SK-N-SH treated with all-trans-retinoic acid at 6 μM for 48 hours (cell line): ENCODE measurements around the gene FNDC3A.

Experiments used
- ATAC-seq: fragments of 200-7000 bp; cut with Tn5 transposase; 3 replicates; pipeline ENCODE4 v1.9.1; 2020; ENCODE audit warnings: mild to moderate bottlenecking, moderate library complexity
- ARNTL ChIP-seq: fragments of 450-650 bp; formaldehyde crosslinking; IDR thresholded peaks from 2 replicates; pipeline ENCODE4 v1.5.0; 2020; ENCODE audit warnings: low read depth, mild to moderate bottlenecking, moderate library complexity, borderline replicate concordance
- BACH2 ChIP-seq: fragments of 250-450 bp; sonication (Bioruptor Pico); IDR thresholded peaks from 2 replicates; pipeline ENCODE4 v1.9.0; 2021; ENCODE audit warnings: mild to moderate bottlenecking, borderline replicate concordance
- CSDC2 ChIP-seq: fragments of 250-450 bp; sonication (Bioruptor Pico); IDR thresholded peaks from 2 replicates; pipeline ENCODE4 v1.5.0; 2020; ENCODE audit warnings: mild to moderate bottlenecking, moderate library complexity
- CSRNP3 ChIP-seq: fragments of 250-450 bp; sonication (Bioruptor Pico); IDR thresholded peaks from 2 replicates; pipeline ENCODE4 v1.5.1; 2021; ENCODE audit warnings: mild to moderate bottlenecking, moderate library complexity
- GLIS3 ChIP-seq: fragments of 250-450 bp; sonication (Bioruptor Pico); IDR thresholded peaks from 2 replicates; pipeline ENCODE4 v1.5.0; 2020; ENCODE audit warnings: mild to moderate bottlenecking, moderate library complexity
- ISL1 ChIP-seq: fragments of 250-450 bp; sonication (Bioruptor Pico); IDR thresholded peaks from 2 replicates; pipeline ENCODE4 v2.1.2; 2022; ENCODE audit warnings: mild to moderate bottlenecking, moderate library complexity
- OSR1 ChIP-seq: fragments of 250-450 bp; sonication (Bioruptor Pico); IDR thresholded peaks from 2 replicates; pipeline ENCODE4 v1.8.0; 2022; ENCODE audit warnings: moderate library complexity, mild to moderate bottlenecking, inconsistent platforms
- PATZ1 ChIP-seq: fragments of 250-450 bp; sonication (Bioruptor Pico); IDR thresholded peaks from 2 replicates; pipeline ENCODE4 v1.8.0; 2020; ENCODE audit warnings: mild to moderate bottlenecking, moderate library complexity, borderline replicate concordance
- POU6F1 ChIP-seq: fragments of 250-450 bp; sonication (Bioruptor Pico); IDR thresholded peaks from 2 replicates; pipeline ENCODE4 v1.8.0; 2021; ENCODE audit warnings: low read depth, mild to moderate bottlenecking, moderate library complexity, borderline replicate concordance
- RARB ChIP-seq: fragments of 250-450 bp; sonication (Bioruptor Pico); IDR thresholded peaks from 2 replicates; pipeline ENCODE4 v1.8.0; 2021; ENCODE audit warnings: mild to moderate bottlenecking, moderate library complexity
- SNAI2 ChIP-seq: fragments of 250-450 bp; sonication (Bioruptor Pico); IDR thresholded peaks from 2 replicates; pipeline ENCODE4 v1.5.0; 2020; ENCODE audit warnings: mild to moderate bottlenecking, moderate library complexity
- TCF4 ChIP-seq: fragments of 250-450 bp; sonication (Bioruptor Pico); IDR thresholded peaks from 2 replicates; pipeline ENCODE4 v1.8.0; 2021; ENCODE audit warnings: mild to moderate bottlenecking, moderate library complexity, borderline replicate concordance
- TOX ChIP-seq: fragments of 250-450 bp; sonication (Bioruptor Pico); IDR thresholded peaks from 2 replicates; pipeline ENCODE4 v1.8.0; 2021; ENCODE audit warnings: mild to moderate bottlenecking, moderate library complexity, borderline replicate concordance
- TSHZ2 ChIP-seq: fragments of 250-450 bp; sonication (Bioruptor Pico); IDR thresholded peaks from 2 replicates; pipeline ENCODE4 v1.5.0; 2020; ENCODE audit warnings: mild to moderate bottlenecking, moderate library complexity
- ZC3H10 ChIP-seq: fragments of 250-450 bp; sonication (Bioruptor Pico); IDR thresholded peaks from 2 replicates; pipeline ENCODE4 v1.5.1; 2021; ENCODE audit warnings: mild to moderate bottlenecking, moderate library complexity
- ZFP3 ChIP-seq: fragments of 250-450 bp; sonication (Bioruptor Pico); IDR thresholded peaks from 2 replicates; pipeline ENCODE4 v1.5.0; 2020; ENCODE audit warnings: mild to moderate bottlenecking, moderate library complexity
- ZNF565 ChIP-seq: fragments of 450-650 bp; formaldehyde crosslinking; conservative IDR thresholded peaks from 2 replicates; pipeline ENCODE4 v1.5.0; 2020; ENCODE audit warnings: low read depth, mild to moderate bottlenecking, moderate library complexity
- ZNF70 ChIP-seq: fragments of 450-650 bp; formaldehyde crosslinking; IDR thresholded peaks from 2 replicates; pipeline ENCODE4 v1.5.0; 2020; ENCODE audit warnings: mild to moderate bottlenecking, moderate library complexity
- ZNF8 ChIP-seq: fragments of 450-650 bp; formaldehyde crosslinking; IDR thresholded peaks from 2 replicates; pipeline ENCODE4 v1.5.0; 2020; ENCODE audit warnings: mild to moderate bottlenecking, moderate library complexity
- TF ChIP-seq, protein P1 (sequence below): fragments of 250-450 bp; sonication (Bioruptor Pico); IDR thresholded peaks from 2 replicates; pipeline ENCODE4 v1.5.1; 2020; ENCODE audit warnings: low read depth, mild to moderate bottlenecking, moderate library complexity

The FNDC3A gene

GRCh38 chr13:49213539-49213938 lies 237.8 kb downstream of the FNDC3A start:
- TF ChIP-seq POU6F1 (no peak), PATZ1 (CRISPR knock-in tag) (no peak), CSDC2 (CRISPR knock-in tag) (no peak), RARB (no peak), OSR1 (CRISPR knock-in tag) (no peak), CSRNP3 (CRISPR knock-in tag) (no peak), ZNF8 (no peak), ARNTL (CRISPR knock-in tag) (no peak), ZC3H10 (no peak), ZNF70 (CRISPR knock-in tag) (no peak), ZNF565 (CRISPR knock-in tag) (no peak), BACH2 (no peak), TSHZ2 (CRISPR knock-in tag) (no peak), ZFP3 (CRISPR knock-in tag) (no peak), GLIS3 (no peak), TCF4 (CRISPR knock-in tag) (no peak), SNAI2 (CRISPR knock-in tag) (no peak), ISL1 (CRISPR knock-in tag) (no peak)
- TF ChIP-seq, protein P1, sequence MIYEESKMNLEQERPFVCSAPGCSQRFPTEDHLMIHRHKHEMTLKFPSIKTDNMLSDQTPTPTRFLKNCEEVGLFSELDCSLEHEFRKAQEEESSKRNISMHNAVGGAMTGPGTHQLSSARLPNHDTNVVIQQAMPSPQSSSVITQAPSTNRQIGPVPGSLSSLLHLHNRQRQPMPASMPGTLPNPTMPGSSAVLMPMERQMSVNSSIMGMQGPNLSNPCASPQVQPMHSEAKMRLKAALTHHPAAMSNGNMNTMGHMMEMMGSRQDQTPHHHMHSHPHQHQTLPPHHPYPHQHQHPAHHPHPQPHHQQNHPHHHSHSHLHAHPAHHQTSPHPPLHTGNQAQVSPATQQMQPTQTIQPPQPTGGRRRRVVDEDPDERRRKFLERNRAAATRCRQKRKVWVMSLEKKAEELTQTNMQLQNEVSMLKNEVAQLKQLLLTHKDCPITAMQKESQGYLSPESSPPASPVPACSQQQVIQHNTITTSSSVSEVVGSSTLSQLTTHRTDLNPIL (CRISPR knock-in tag) = no peak
- TF ChIP-seq, all 23 proteins: peak for 0

DNA sequence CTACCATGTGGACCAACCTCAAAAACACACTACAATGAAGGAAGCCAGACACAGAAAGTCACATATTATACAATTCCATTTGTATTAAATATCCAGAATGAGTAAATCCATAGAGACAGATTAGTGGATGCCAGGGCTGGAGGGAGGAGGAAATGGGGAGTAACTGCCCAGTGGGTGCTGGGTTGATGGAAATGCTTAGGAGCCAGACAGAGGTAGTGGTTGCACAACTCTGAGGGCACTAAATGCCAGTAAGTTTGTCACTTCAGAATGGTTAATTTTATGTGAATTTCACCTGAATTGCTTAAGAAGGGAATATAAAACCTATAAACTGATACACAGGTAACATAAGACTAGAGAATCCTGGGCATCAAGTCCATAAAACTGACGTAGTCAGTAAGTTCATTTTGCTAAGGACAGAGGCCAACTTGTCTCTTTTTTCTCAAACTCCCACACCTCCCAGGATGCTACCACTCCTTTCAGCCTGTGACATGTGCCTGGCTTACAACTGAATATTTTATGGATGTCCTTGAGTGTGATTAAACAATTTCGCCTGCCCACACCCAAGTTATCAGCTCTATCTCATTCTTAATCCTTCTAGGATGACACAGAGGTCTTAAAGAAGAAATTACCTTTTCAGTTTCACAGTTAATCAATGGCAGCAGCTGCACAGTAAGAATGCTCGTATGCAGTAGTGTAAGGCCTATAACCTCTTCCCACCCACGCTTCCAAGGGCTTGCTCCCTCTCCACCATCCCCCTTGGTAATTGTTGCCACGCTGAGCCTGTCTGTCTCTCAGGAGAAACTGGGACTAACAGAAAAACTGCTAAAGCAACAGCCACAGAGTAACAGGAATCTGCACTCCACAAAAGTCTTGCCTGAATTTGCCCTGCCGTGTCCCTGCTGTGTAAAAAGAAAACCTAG lies 238.5 kb downstream of the FNDC3A start:
- ATAC-seq = peak; percentile 25; the same call in 2 of the 3 replicates
- TF ChIP-seq TOX (CRISPR knock-in tag) (no peak), ZNF8 (no peak), ZFP3 (CRISPR knock-in tag) (no peak), TCF4 (CRISPR knock-in tag) (no peak), GLIS3 (no peak), CSRNP3 (CRISPR knock-in tag) (no peak)
- TF ChIP-seq, protein P1 (CRISPR knock-in tag) = no peak
- TF ChIP-seq, all 23 proteins: peak for 0

More at GRCh38 chr13:49213539-49213938, 237.8 kb downstream of the FNDC3A start:
- ATAC-seq = no peak
